Thyroid gland (tissue), 4 donors: Measurements from ENCODE around the gene SLC15A1. TPM values are rescaled to one million over a fixed set of nuclear protein-coding genes. Genes with fewer than 3 reads are reported as not detected.

Experiments
- DNase-seq, 2 donors: peaks; one replicate each; pipeline ENCODE4 v3.0.0-alpha.2; 2019
- H3K27ac ChIP-seq, 3 donors: fragments of 200-600 bp; sonication (generic); 1 replicate in 2 of 3; 2 replicates in 1 of 3; pipeline ENCODE4 v1.5.1; 2016 to 2019; ENCODE audit warnings: mild to moderate bottlenecking in 1 of 3, moderate library complexity in 1 of 3
- H3K27me3 ChIP-seq: fragments of 200-600 bp; sonication (generic); one replicate; pipeline ENCODE4 v1.5.1; 2019
- H3K36me3 ChIP-seq, 2 donors: fragments of 200-600 bp; sonication (generic); one replicate each; pipeline ENCODE4 v1.5.1; 2016 to 2019
- H3K4me1 ChIP-seq, 2 donors: fragments of 200-600 bp; sonication (generic); one replicate each; pipeline ENCODE4 v1.5.1; 2017 to 2019
- H3K4me3 ChIP-seq, 3 donors: fragments of 200-600 bp; sonication (generic); replicated peaks in 1 of 3; 1 replicate in 2 of 3; 2 replicates in 1 of 3; pipeline ENCODE4 v1.5.1; 2016; ENCODE audit warnings: mild to moderate bottlenecking in 1 of 3
- H3K9me3 ChIP-seq: fragments of 200-600 bp; sonication (generic); one replicate; pipeline ENCODE4 v1.5.1; 2017
- CTCF ChIP-seq, 6 experiments: fragments of 200-600 bp in 3 of 6; fragments of 450-650 bp in 3 of 6; sonication (generic) in 3 of 6; IDR thresholded peaks; one replicate each; pipeline ENCODE4 v1.5.1; 2016 to 2019; ENCODE audit warnings: antibody characterized with exemption in 6 of 6, mild to moderate bottlenecking in 2 of 6, inconsistent platforms in 1 of 6, moderate library complexity in 1 of 6
- POLR2A ChIP-seq, 2 donors: fragments of 450-650 bp; IDR thresholded peaks; one replicate each; pipeline ENCODE4 v1.6.1; 2017; ENCODE audit warnings: antibody characterized with exemption in 2 of 2, mild to moderate bottlenecking in 2 of 2, moderate library complexity in 1 of 2
- WGBS, 2 donors: methylation state at CpG; one replicate each; pipeline ENCODE4 v1.1.5; 2017; 5-methylcytosine and 5-hydroxymethylcytosine counted together
- intact Hi-C: fragments of 100-400 bp; cut with DNase I; formaldehyde crosslinking; loops from one replicate; pipeline ENCODE4 v1.15.1; 2023
- total RNA-seq, 4 donors: library from RNA; depleted of rRNA; stranded (reverse); fragments of >200 nt; gene quantifications; one replicate each; pipeline ENCODE4 v1.2.3, GENCODE V29; 2016

SLC15A1 gene
- total RNA-seq, 4 donors from 2014 or later: 0.33 TPM; not detected in 3

GRCh38 chr13:98693756-98694155, 58.7 kb downstream of the SLC15A1 start:
- TF ChIP-seq CTCF (IDR thresholded peaks at IDR 0.05): no peak
- Histone ChIP-seq H3K27ac (no peak overlapping the region), H3K9me3 (no peaks in the 10 kb centered on the region), H3K4me1 (no peaks in the 10 kb centered on the region), H3K4me3 (no peak overlapping the region), H3K27me3 (no peaks in the 10 kb centered on the region), H3K36me3 (no peaks in the 10 kb centered on the region)
- intact Hi-C loops: no loop called here
- no peak for DNase-seq
- WGBS, 2 donors: 92 to 94% methylated on average over 1 of the region's 1 CpG

GRCh38 chr13:98691360-98691759, 61.1 kb downstream of the SLC15A1 start:
- no peak overlapping the region for H3K27ac ChIP-seq
- WGBS, 2 donors: 95 to 98% methylated on average over 4 of the region's 4 CpGs
- TF ChIP-seq POLR2A (IDR thresholded peaks at IDR 0.05) (no peak), CTCF (IDR thresholded peaks at IDR 0.05) (no peak)

DNA sequence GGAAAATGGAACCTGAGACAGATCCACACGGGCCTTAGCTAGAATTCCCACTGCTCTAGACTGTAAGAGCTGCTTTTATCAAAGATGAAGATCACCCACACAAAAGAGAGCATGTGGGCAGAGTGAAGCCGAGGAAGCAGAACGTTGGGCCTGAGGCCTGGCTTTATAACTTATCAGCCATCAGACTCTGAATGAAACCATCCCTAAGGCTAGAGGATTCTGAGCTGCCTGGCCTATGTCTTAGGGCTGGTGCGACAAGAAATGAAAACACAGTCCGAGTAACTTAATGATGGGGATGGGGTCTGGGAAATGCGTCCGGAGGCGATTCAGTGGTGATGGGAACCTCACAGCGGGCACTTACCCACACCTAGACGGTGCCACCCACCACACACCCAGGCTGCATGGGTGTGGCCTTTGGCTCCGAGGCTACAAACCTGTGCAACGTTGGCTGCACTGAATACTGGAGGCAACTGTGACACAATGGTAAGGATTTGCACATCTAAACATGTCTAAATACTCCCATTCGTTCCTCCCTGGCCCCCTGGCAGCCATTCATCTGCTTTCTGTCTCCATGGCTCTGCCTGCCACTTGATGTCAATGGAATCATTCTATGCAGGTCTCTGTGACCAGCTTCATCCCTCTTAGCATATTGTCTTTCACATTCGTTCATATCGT, 62.0 kb downstream of the SLC15A1 start:
- no peak overlapping the region for H3K4me3 ChIP-seq
- H3K4me1 ChIP-seq: no peaks in the 10 kb centered on the region
- DNase-seq: no peak
- no peaks in the 10 kb centered on the region for H3K36me3 ChIP-seq
- WGBS, 2 donors: 88% methylated on average over 15 of the region's 15 CpGs
- intact Hi-C loops: no loop called here
- H3K27me3 ChIP-seq: no peaks in the 10 kb centered on the region
- no peaks in the 10 kb centered on the region for H3K9me3 ChIP-seq
- H3K27ac ChIP-seq: no peak overlapping the region
- TF ChIP-seq CTCF (IDR thresholded peaks at IDR 0.05) (no peak), POLR2A (IDR thresholded peaks at IDR 0.05) (no peak)

More at GRCh38 chr13:98691360-98691759, 61.1 kb downstream of the SLC15A1 start:
- no peak overlapping the region for H3K4me3 ChIP-seq
- H3K4me1 ChIP-seq: no peaks in the 10 kb centered on the region
- H3K9me3 ChIP-seq: no peaks in the 10 kb centered on the region
- intact Hi-C loops: no loop called here
- no peaks in the 10 kb centered on the region for H3K27me3 ChIP-seq
- no peak for DNase-seq
- H3K36me3 ChIP-seq: no peaks in the 10 kb centered on the region

GRCh38 chr13:98689347-98689968, 63.0 kb downstream of the SLC15A1 start:
- intact Hi-C loops: no loop called here
- H3K27me3 ChIP-seq: no peaks in the 10 kb centered on the region
- no peak for TF ChIP-seq POLR2A (IDR thresholded peaks at IDR 0.05)
- no peak for TF ChIP-seq CTCF (IDR thresholded peaks at IDR 0.05)
- H3K4me3 ChIP-seq: no peak overlapping the region
- 93 to 95% methylated on average over 6 of the region's 6 CpGs for WGBS, 2 donors
- no peaks in the 10 kb centered on the region for H3K9me3 ChIP-seq
- no peaks in the 10 kb centered on the region for H3K4me1 ChIP-seq
- no peak for DNase-seq
- H3K36me3 ChIP-seq: no peaks in the 10 kb centered on the region
- H3K27ac ChIP-seq: no peak overlapping the region

- Histone ChIP-seq H3K4me3 (no peak overlapping the region), H3K36me3 (no peaks in the 10 kb centered on the region), H3K27ac (no peak overlapping the region), H3K4me1 (no peaks in the 10 kb centered on the region), H3K27me3 (no peaks in the 10 kb centered on the region), H3K9me3 (no peaks in the 10 kb centered on the region)
- no peak for DNase-seq
- intact Hi-C loops: no loop called here
- 41 to 56% methylated on average over 2 of the region's 2 CpGs for WGBS, 2 donors
- no peak for TF ChIP-seq CTCF (IDR thresholded peaks at IDR 0.05)
- no peak for TF ChIP-seq POLR2A (IDR thresholded peaks at IDR 0.05)
Measured at GRCh38 chr13:98688373-98688772, 64.1 kb downstream of the SLC15A1 start.
